PFSK-1 (cell line): Measurements from ENCODE around the gene NECAB3.
A peak's percentile ranks its signal among the peaks of the same experiment; 100 is the strongest.

ENCODE experiments used
- FOXP2 ChIP-seq: optimal IDR thresholded peaks from 2 replicates; pipeline ENCODE3; 2011; ENCODE audit warnings: borderline replicate concordance, control low read depth, inconsistent platforms; ENCODE audit not compliant: insufficient read depth; ENCODE audit errors: extremely low read length, extremely low read depth
- POLR2AphosphoS5 ChIP-seq: IDR thresholded peaks from 2 replicates; pipeline ENCODE4 v1.6.1; 2012; ENCODE audit warnings: low read depth, mild to moderate bottlenecking, control low read depth, low read length, moderate library complexity
- REST ChIP-seq, 2 experiments: IDR thresholded peaks; 2 replicates each; pipeline versions ENCODE4 v1.6.1 to v1.8.0; 2011 to 2012; ENCODE audit warnings: low read depth in 2 of 2, low read length in 2 of 2, control low read depth in 1 of 2, inconsistent platforms in 1 of 2, mild to moderate bottlenecking in 1 of 2, moderate library complexity in 1 of 2; ENCODE audit not compliant: insufficient read depth in 1 of 2
- SIN3A ChIP-seq: IDR thresholded peaks from 2 replicates; pipeline ENCODE4 v1.6.1; 2012; ENCODE audit warnings: mild to moderate bottlenecking, low read length, moderate library complexity, borderline replicate concordance; ENCODE audit not compliant: insufficient read depth
- TAF1 ChIP-seq: IDR thresholded peaks from 2 replicates; pipeline ENCODE4 v1.6.1; 2012; ENCODE audit warnings: low read length, control low read depth, borderline replicate concordance; ENCODE audit not compliant: insufficient read depth

Gene NECAB3

GRCh38 chr20:33646191-33646590, 28.0 kb downstream of the NECAB3 start:
- TF ChIP-seq FOXP2 (no peak), SIN3A (no peak), POLR2AphosphoS5 (no peak), TAF1 (no peak), REST (IDR thresholded peaks at IDR 0.05; ENCODE audit: insufficient read depth in 1 of 2, low read depth in 2 of 2, low read length in 2 of 2) (no peak)

- TF ChIP-seq TAF1, result no peak
- TF ChIP-seq SIN3A, result no peak
- no peak for TF ChIP-seq POLR2AphosphoS5
- no peak for TF ChIP-seq REST (IDR thresholded peaks at IDR 0.05; ENCODE audit: insufficient read depth in 1 of 2, low read depth in 2 of 2, low read length in 2 of 2)
- TF ChIP-seq FOXP2, result no peak
Measured at GRCh38 chr20:33645396-33645795, 28.8 kb downstream of the NECAB3 start.

GRCh38 chr20:33645072-33645358, 29.2 kb downstream of the NECAB3 start:
- TF ChIP-seq POLR2AphosphoS5 (no peak), SIN3A (no peak), TAF1 (no peak), FOXP2 (no peak), REST (IDR thresholded peaks at IDR 0.05; ENCODE audit: insufficient read depth in 1 of 2, low read depth in 2 of 2, low read length in 2 of 2) (no peak)

GRCh38 chr20:33644313-33645071, 29.7 kb downstream of the NECAB3 start:
- no peak for TF ChIP-seq REST (IDR thresholded peaks at IDR 0.05; ENCODE audit: insufficient read depth in 1 of 2, low read depth in 2 of 2, low read length in 2 of 2)
- TF ChIP-seq POLR2AphosphoS5, result no peak
- TF ChIP-seq FOXP2, result no peak
- TF ChIP-seq TAF1, result no peak
- TF ChIP-seq SIN3A, result no peak

GRCh38 chr20:33640287-33640686, 33.9 kb downstream of the NECAB3 start:
- TF ChIP-seq TAF1, result no peak
- TF ChIP-seq FOXP2, result peak; percentile 89
